Smooth muscle cell (in vitro differentiated cells): ENCODE data around the gene GALNT18. TPM values are rescaled to one million over a fixed set of nuclear protein-coding genes. Genes with fewer than 3 reads are reported as not detected.

Experiments
- DNase-seq: peaks from one replicate; lab custom pipeline; 2025; ENCODE audit not compliant: unreplicated experiment; lab: John Stamatoyannopoulos, UW
- H2AFZ ChIP-seq: fragments of 200-600 bp; sonication (generic); 2 replicates; pipeline ENCODE4 v1.6.0; 2016; ENCODE audit warnings: antibody characterized with exemption, low read depth, mild to moderate bottlenecking
- H3F3A ChIP-seq: fragments of 200-600 bp; sonication (generic); 2 replicates; pipeline ENCODE4 v1.6.0; 2017; ENCODE audit warnings: antibody characterized with exemption, low read depth
- H3K27ac ChIP-seq: fragments of 200-600 bp; sonication (generic); 2 replicates; pipeline ENCODE4 v1.5.1; 2016; ENCODE audit warnings: low read depth, mild to moderate bottlenecking
- H3K27me3 ChIP-seq: fragments of 200-600 bp; sonication (generic); 2 replicates; pipeline ENCODE4 v1.6.1; 2016; ENCODE audit warnings: low read depth, mild to moderate bottlenecking
- H3K36me3 ChIP-seq: fragments of 200-600 bp; sonication (generic); 2 replicates; pipeline ENCODE4 v1.5.1; 2016; ENCODE audit warnings: low read depth
- H3K4me1 ChIP-seq: fragments of 200-600 bp; sonication (generic); 2 replicates; pipeline ENCODE4 v1.5.1; 2016; ENCODE audit warnings: low read depth
- H3K4me2 ChIP-seq: fragments of 200-600 bp; sonication (generic); 2 replicates; pipeline ENCODE4 v1.6.0; 2016; ENCODE audit warnings: mild to moderate bottlenecking
- H3K4me3 ChIP-seq: fragments of 200-600 bp; sonication (generic); 2 replicates; pipeline ENCODE4 v1.5.1; 2016; ENCODE audit warnings: mild to moderate bottlenecking
- H3K79me2 ChIP-seq: fragments of 200-600 bp; sonication (generic); 2 replicates; pipeline ENCODE4 v1.6.0; 2016; ENCODE audit warnings: low read depth, mild to moderate bottlenecking
- H3K9ac ChIP-seq: fragments of 200-600 bp; sonication (generic); 2 replicates; pipeline ENCODE4 v1.6.0; 2016; ENCODE audit warnings: low read depth
- H3K9me3 ChIP-seq: fragments of 200-600 bp; sonication (generic); replicated peaks from 2 replicates; pipeline ENCODE4 v1.5.1; 2016; ENCODE audit warnings: low read depth
- H4K20me1 ChIP-seq: fragments of 200-600 bp; sonication (generic); 2 replicates; pipeline ENCODE4 v1.6.0; 2016; ENCODE audit warnings: low read depth
- WGBS: methylation state at CpG from one replicate; pipeline ENCODE4 v1.1.7; 2016; ENCODE audit warnings: low lambda C conversion rate; 5-methylcytosine and 5-hydroxymethylcytosine counted together
- polyA plus RNA-seq: library from polyadenylated mRNA; unstranded; fragments of >200 nt; fragmentation: Nextera tagmentation; extraction: Ambion mirVana; gene quantifications from 2 replicates; pipeline ENCODE4 v1.2.1, GENCODE V29; 2016
- total RNA-seq: library from RNA; depleted of rRNA; stranded (reverse); fragments of >200 nt; gene quantifications from 2 replicates; pipeline ENCODE4 v1.2.3, GENCODE V29; 2014
- TF ChIP-seq, protein P1 (sequence below): fragments of 200-600 bp; sonication (generic); IDR thresholded peaks from 2 replicates; pipeline ENCODE4 v1.5.1; 2017; ENCODE audit warnings: borderline replicate concordance, mild to moderate bottlenecking, antibody characterized with exemption; ENCODE audit not compliant: insufficient read depth, poor library complexity, severe bottlenecking

The GALNT18 gene
- total and polyA plus RNA-seq, 2 experiments from 2014 or later = 11.5 to 16.3 TPM

DNA sequence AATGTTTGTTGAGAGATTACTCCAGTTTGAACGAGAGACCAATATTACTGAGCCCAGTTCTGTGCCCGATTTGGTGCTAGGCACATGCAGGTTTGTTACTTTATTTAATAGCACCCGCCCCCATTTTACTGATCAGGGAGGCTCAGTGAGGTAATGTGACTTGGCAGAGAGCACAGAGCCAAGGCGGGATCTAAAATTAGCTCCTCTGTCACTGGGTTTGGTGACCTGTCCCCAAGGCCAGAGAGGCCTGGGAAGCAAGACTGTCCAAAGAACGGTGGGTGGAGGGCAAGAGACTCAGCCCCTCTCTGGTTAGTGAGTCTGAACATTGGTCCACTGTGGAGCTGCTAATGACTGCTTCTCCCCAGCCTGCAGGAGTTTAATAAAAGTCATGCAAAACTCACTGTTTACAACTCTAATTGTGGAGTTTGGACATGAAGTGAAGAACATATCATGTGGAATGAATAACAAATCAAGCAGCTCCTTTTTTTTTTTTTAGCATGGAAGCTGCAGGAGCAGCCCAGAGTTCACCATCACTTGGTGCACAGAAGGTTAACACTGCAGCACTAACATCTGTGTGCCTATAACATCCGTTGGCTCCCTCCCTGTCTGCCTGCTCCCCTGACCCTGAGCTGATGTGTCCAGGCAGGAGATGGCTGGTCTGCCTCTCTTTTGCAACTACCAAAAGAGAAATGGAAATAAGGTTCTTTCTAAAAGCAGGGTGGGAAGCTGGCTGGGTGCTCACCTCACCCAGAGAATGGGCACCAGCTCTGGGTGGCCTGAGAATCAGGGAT lies 307.7 kb downstream of the GALNT18 start:
- Histone ChIP-seq H3K4me3 (no peak overlapping the region), H3K9ac (no peak overlapping the region), H2AFZ (no peak overlapping the region), H3K79me2 (no peaks in the 10 kb centered on the region), H3F3A (no peaks in the 10 kb centered on the region), H4K20me1 (no peaks in the 10 kb centered on the region), H3K4me2 (no peak overlapping the region), H3K27me3 (no peaks in the 10 kb centered on the region), H3K36me3 (no peaks in the 10 kb centered on the region), H3K9me3 (no peaks in the 10 kb centered on the region), H3K4me1 (no peaks in the 10 kb centered on the region), H3K27ac (no peak overlapping the region)
- 77% methylated on average over 6 of the region's 6 CpGs for WGBS
- no peak for DNase-seq
- TF ChIP-seq, protein P1, sequence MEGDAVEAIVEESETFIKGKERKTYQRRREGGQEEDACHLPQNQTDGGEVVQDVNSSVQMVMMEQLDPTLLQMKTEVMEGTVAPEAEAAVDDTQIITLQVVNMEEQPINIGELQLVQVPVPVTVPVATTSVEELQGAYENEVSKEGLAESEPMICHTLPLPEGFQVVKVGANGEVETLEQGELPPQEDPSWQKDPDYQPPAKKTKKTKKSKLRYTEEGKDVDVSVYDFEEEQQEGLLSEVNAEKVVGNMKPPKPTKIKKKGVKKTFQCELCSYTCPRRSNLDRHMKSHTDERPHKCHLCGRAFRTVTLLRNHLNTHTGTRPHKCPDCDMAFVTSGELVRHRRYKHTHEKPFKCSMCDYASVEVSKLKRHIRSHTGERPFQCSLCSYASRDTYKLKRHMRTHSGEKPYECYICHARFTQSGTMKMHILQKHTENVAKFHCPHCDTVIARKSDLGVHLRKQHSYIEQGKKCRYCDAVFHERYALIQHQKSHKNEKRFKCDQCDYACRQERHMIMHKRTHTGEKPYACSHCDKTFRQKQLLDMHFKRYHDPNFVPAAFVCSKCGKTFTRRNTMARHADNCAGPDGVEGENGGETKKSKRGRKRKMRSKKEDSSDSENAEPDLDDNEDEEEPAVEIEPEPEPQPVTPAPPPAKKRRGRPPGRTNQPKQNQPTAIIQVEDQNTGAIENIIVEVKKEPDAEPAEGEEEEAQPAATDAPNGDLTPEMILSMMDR = no peak

DNA sequence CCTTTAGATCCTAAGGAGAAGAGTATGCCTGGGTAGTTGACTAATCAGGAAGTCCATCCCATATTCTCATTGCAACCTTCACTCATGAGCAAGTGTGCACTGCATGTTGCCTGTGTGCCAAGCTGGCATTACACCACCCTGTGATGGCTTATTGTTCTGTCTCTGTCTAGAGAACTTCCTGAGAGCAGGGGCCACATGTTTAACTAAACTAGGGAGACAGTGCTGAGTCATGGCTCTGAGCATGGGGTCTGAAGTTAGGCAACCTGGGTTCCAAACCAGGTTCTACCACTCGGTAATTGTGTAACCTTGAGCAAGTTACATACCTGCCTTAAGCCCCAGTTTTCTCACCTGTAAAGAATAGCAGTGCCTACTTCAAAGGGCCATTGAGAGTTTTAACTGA lies 308.4 kb downstream of the GALNT18 start:
- TF ChIP-seq, protein P1 = no peak
- no peak overlapping the region for H3K4me3 ChIP-seq
- no peaks in the 10 kb centered on the region for H3F3A ChIP-seq
- no peak for DNase-seq
- no peaks in the 10 kb centered on the region for H4K20me1 ChIP-seq
- H3K27ac ChIP-seq = no peak overlapping the region
- no peak overlapping the region for H2AFZ ChIP-seq
- no peaks in the 10 kb centered on the region for H3K36me3 ChIP-seq
- no peak overlapping the region for H3K9ac ChIP-seq
- no peaks in the 10 kb centered on the region for H3K79me2 ChIP-seq
- H3K4me2 ChIP-seq = no peak overlapping the region
- H3K27me3 ChIP-seq = no peaks in the 10 kb centered on the region
- H3K4me1 ChIP-seq = no peaks in the 10 kb centered on the region
- H3K9me3 ChIP-seq = no peaks in the 10 kb centered on the region
- WGBS = 48% methylated on average over 1 of the region's 1 CpG

DNA sequence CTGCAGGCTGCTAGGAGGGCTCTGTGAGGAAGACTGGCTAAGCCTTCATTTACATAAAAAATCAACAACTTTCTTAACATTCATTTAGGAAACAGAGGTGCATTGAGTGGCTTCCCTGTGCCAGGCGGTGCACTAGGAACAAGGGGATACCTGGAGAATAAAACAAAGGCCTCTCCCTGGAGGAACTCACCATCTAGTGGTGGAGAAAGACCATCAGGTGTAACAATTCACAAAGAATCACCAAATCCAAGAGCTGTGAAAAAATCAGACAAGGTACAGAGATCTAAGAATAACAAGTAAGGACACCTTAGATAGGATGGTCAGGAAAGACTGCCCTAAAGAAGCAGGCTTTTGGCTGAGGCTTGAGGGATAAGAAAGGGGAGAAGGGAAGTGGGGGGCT lies 309.1 kb downstream of the GALNT18 start:
- no peak overlapping the region for H3K27ac ChIP-seq

More for the DNA sequence above, 309.1 kb downstream of the GALNT18 start:
- H2AFZ ChIP-seq = no peak overlapping the region
- no peaks in the 10 kb centered on the region for H3K27me3 ChIP-seq
- H3K4me1 ChIP-seq = no peaks in the 10 kb centered on the region
- no peak overlapping the region for H3K9ac ChIP-seq
- H4K20me1 ChIP-seq = no peaks in the 10 kb centered on the region
- no peak for DNase-seq
- H3K79me2 ChIP-seq = no peaks in the 10 kb centered on the region
- no peaks in the 10 kb centered on the region for H3F3A ChIP-seq
- H3K9me3 ChIP-seq = no peaks in the 10 kb centered on the region
- no peak overlapping the region for H3K4me2 ChIP-seq
- H3K4me3 ChIP-seq = no peak overlapping the region
- TF ChIP-seq, protein P1 = no peak
- H3K36me3 ChIP-seq = no peaks in the 10 kb centered on the region
- WGBS = 95% methylated on average over 1 of the region's 1 CpG
